Gastrocnemius medialis (tissue), 4 donors: ENCODE measurements around the gene ATF4. TPM values are rescaled to one million over a fixed set of nuclear protein-coding genes. Genes with fewer than 3 reads are reported as not detected.
A peak's percentile ranks its signal among the peaks of the same experiment; 100 is the strongest.

Source experiments
- ATAC-seq, 2 donors: fragments of 150-250 bp; one replicate each; pipeline ENCODE4 v1.9.1; 2016
- DNase-seq, 2 donors: peaks; one replicate each; pipeline ENCODE4 v3.0.0-alpha.2; 2019
- H3K27ac ChIP-seq, 4 donors: fragments of 200-600 bp; sonication (generic); 1 replicate in 1 of 4; 2 replicates in 3 of 4; pipeline ENCODE4 v1.5.1; 2016 to 2018; ENCODE audit warnings: mild to moderate bottlenecking in 2 of 4, moderate library complexity in 1 of 4
- H3K27me3 ChIP-seq, 3 donors: fragments of 200-600 bp; sonication (generic) in 2 of 3; 1 replicate in 1 of 3; 2 replicates in 2 of 3; pipeline versions ENCODE4 v1.5.1 to v1.6.0; 2016 to 2019; ENCODE audit warnings: mild to moderate bottlenecking in 1 of 3, moderate library complexity in 1 of 3
- H3K36me3 ChIP-seq, 2 donors: fragments of 200-600 bp; sonication (generic) in 1 of 2; one replicate each; pipeline ENCODE4 v1.5.1; 2017 to 2018
- H3K4me1 ChIP-seq, 2 donors: fragments of 200-600 bp; sonication (generic) in 1 of 2; one replicate each; pipeline ENCODE4 v1.5.1; 2016 to 2017; ENCODE audit warnings: mild to moderate bottlenecking in 2 of 2
- H3K4me3 ChIP-seq, 4 donors: fragments of 200-600 bp; sonication (generic) in 3 of 4; 1 replicate in 1 of 4; 2 replicates in 3 of 4; pipeline ENCODE4 v1.5.1; 2016 to 2019; ENCODE audit warnings: mild to moderate bottlenecking in 2 of 4
- H3K9me3 ChIP-seq, 3 donors: fragments of 200-600 bp; sonication (generic) in 2 of 3; 1 replicate in 1 of 3; 2 replicates in 2 of 3; pipeline ENCODE4 v1.5.1; 2016 to 2019
- POLR2A ChIP-seq, 2 donors: fragments of 450-650 bp; IDR thresholded peaks; one replicate each; pipeline ENCODE4 v1.6.1; 2017; ENCODE audit warnings: antibody characterized with exemption in 2 of 2, mild to moderate bottlenecking in 2 of 2, moderate library complexity in 2 of 2
- in situ Hi-C, 4 donors: fragments of 200-750 bp; cut with MboI; loops; one replicate each; pipeline versions ENCODE4 v1.15.0 to v1.8.0; 2017; ENCODE audit warnings: low sequenced_read_pairs in 4 of 4
- intact Hi-C: fragments of 100-400 bp; cut with DNase I; formaldehyde crosslinking; loops from one replicate; pipeline ENCODE4 v1.15.1; 2023; ENCODE audit warnings: low total_unique reads
- total RNA-seq, 4 donors: library from RNA; depleted of rRNA; stranded (reverse); fragments of >200 nt; gene quantifications; one replicate each; pipeline versions ENCODE4 v1.1.0 to v1.2.3, GENCODE V29; 2016
- TF ChIP-seq, protein P1 (sequence below), 5 experiments: fragments of 450-650 bp in 3 of 5; fragments of 200-600 bp in 2 of 5; sonication (generic) in 2 of 5; IDR thresholded peaks in 4 of 5; conservative IDR thresholded peaks in 1 of 5; 1 replicate in 4 of 5; 2 replicates in 1 of 5; pipeline ENCODE4 v1.5.1; 2016 to 2019; ENCODE audit warnings: antibody characterized with exemption in 5 of 5, mild to moderate bottlenecking in 3 of 5, moderate library complexity in 3 of 5

The ATF4 gene
- total RNA-seq, 4 donors from 2014 or later: 480 to 666 (median 533) TPM

DNA sequence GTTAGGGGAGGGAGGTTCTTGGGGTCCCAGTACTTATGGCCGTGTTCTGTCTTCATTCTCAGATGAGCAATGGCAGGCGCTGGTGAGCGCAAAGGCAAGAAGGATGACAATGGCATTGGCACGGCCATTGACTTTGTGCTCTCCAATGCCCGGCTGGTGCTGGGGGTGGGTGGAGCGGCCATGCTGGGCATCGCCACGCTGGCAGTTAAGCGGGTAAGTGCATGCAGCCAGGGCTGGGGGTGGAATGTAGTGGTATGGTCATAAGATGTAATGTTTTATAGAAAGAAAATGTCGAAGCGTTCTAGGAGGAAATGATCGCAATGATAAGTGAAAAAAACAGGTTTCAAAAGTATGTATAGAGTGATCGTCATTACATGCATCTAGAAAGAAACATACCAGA is 9.1 kb upstream of the ATF4 start:
- TF ChIP-seq, protein P1, sequence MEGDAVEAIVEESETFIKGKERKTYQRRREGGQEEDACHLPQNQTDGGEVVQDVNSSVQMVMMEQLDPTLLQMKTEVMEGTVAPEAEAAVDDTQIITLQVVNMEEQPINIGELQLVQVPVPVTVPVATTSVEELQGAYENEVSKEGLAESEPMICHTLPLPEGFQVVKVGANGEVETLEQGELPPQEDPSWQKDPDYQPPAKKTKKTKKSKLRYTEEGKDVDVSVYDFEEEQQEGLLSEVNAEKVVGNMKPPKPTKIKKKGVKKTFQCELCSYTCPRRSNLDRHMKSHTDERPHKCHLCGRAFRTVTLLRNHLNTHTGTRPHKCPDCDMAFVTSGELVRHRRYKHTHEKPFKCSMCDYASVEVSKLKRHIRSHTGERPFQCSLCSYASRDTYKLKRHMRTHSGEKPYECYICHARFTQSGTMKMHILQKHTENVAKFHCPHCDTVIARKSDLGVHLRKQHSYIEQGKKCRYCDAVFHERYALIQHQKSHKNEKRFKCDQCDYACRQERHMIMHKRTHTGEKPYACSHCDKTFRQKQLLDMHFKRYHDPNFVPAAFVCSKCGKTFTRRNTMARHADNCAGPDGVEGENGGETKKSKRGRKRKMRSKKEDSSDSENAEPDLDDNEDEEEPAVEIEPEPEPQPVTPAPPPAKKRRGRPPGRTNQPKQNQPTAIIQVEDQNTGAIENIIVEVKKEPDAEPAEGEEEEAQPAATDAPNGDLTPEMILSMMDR (IDR thresholded peaks at IDR 0.05 in 4 of 5, conservative IDR thresholded peaks at IDR 0.05 in 1 of 5): no peak
- no peak for TF ChIP-seq POLR2A (IDR thresholded peaks at IDR 0.05)
- H3K9me3 ChIP-seq: no peaks in the 10 kb centered on the region
- peaks cover 0 to 87% of the 10 kb centered on the region in 2 donors for H3K36me3 ChIP-seq
- intact Hi-C loops (no loop called here), in situ Hi-C loops (loop anchor here in 2 of 4 donors (10.0 to 25.0 kb wide), 3 partner anchors 106 to 349 kb away; partner anchors contain the start of genes CBX7 (in 2 of the 2) and RPL3 (in 1 of the 2))
- no peak for DNase-seq
- no peaks in the 10 kb centered on the region for H3K4me1 ChIP-seq
- no peak overlapping the region for H3K4me3 ChIP-seq
- ATAC-seq: no peak
- no peaks in the 10 kb centered on the region for H3K27me3 ChIP-seq
- no peak overlapping the region for H3K27ac ChIP-seq

DNA sequence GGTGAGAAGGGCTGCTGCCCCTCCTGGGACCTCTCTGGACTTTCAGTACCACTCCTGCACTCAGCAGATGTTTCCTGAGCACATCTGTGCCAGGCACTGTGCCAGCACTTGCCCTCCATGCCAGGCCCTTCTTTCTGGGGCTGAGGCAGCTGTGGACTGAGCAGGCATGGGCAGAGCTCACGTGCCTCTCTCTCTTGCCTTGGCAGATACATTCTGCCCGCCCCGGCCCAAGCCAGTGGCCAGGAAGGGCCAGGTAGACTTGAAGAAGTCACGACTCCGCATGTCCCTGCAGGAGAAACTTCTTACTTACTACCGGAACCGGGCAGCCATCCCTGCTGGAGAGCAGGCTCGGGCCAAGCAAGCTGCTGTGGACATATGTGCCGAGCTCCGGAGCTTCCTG is 8.3 kb upstream of the ATF4 start:
- H3K36me3 ChIP-seq: peaks cover 0 to 79% of the 10 kb centered on the region in 2 donors
- no peaks in the 10 kb centered on the region for H3K9me3 ChIP-seq
- intact Hi-C loops (no loop called here), in situ Hi-C loops (loop anchor here in 2 of 4 donors (10.0 to 25.0 kb wide), 3 partner anchors 107 to 350 kb away; partner anchors contain the start of genes CBX7 (in 2 of the 2) and RPL3 (in 1 of the 2))
- ATAC-seq: no peak
- H3K27ac ChIP-seq: no peak overlapping the region
- no peak overlapping the region for H3K4me3 ChIP-seq
- no peaks in the 10 kb centered on the region for H3K27me3 ChIP-seq
- TF ChIP-seq, protein P1 (IDR thresholded peaks at IDR 0.05 in 4 of 5, conservative IDR thresholded peaks at IDR 0.05 in 1 of 5): no peak
- no peak for TF ChIP-seq POLR2A (IDR thresholded peaks at IDR 0.05)
- no peaks in the 10 kb centered on the region for H3K4me1 ChIP-seq
- no peak for DNase-seq

DNA sequence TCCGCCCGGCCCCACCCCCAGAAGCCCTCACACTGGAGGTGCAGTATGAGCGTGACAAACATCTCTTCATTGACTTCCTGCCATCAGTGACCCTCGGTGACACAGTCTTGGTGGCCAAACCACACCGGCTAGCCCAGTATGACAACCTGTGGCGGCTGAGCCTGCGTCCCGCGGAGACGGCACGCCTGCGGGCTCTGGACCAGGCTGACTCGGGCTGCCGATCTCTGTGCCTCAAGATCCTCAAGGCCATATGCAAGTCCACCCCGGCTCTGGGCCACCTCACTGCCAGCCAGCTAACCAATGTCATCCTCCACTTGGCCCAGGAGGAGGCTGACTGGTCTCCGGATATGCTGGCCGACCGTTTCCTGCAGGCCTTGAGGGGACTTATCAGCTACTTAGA is 6.6 kb upstream of the ATF4 start:
- intact Hi-C loops: no loop called here
- H3K36me3 ChIP-seq: peaks cover 0 to 67% of the 10 kb centered on the region in 2 donors
- no peak overlapping the region for H3K4me3 ChIP-seq
- peak overlapping the region in 1 of 4 donors; percentile 44 for H3K27ac ChIP-seq
- no peak for DNase-seq
- no peaks in the 10 kb centered on the region for H3K9me3 ChIP-seq
- in situ Hi-C loops: loop anchor here in 2 of 4 donors (10.0 to 25.0 kb wide), 3 partner anchors 109 to 351 kb away; partner anchors contain the start of genes CBX7 (in 2 of the 2) and RPL3 (in 1 of the 2)
- H3K4me1 ChIP-seq: peaks cover 6 to 9% of the 10 kb centered on the region in 2 donors
- ATAC-seq: no peak
- no peak for TF ChIP-seq POLR2A (IDR thresholded peaks at IDR 0.05)
- TF ChIP-seq, protein P1 (IDR thresholded peaks at IDR 0.05 in 4 of 5, conservative IDR thresholded peaks at IDR 0.05 in 1 of 5): no peak
- H3K27me3 ChIP-seq: no peaks in the 10 kb centered on the region

DNA sequence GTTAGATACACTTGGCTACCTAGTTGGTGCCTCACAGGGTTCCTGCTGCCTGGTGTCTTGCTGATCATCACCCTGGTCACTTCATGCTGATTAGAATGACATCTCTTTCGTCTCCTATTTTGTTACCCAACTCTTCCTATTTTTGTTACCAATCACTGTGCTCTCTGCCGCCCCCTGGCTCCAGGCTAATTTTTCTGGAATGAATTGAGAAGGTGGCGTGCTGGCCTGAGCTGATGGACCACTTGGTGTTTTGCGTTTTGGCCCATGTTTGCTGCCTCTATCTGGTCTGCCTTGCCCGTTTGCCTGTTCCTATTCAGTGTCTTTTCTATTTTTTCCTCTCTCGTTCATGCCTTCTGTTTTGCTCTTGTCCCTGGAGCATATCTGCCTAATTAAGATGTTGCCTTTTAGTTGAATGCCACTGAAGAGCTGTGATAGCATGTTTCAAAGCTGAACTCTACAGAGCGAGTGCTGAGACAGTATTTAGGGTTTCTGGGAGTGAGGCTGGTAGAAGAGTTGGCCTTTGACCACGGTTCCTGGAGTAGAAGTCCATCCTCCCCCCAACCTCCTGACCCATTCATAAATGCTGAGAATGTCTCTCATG is 5.9 kb upstream of the ATF4 start:
- H3K4me3 ChIP-seq: no peak overlapping the region
- DNase-seq: no peak
- peaks cover 0 to 64% of the 10 kb centered on the region in 2 donors for H3K36me3 ChIP-seq
- H3K27me3 ChIP-seq: no peaks in the 10 kb centered on the region
- H3K27ac ChIP-seq: peak overlapping the region in 1 of 4 donors; percentile 44
- ATAC-seq: peak in 1 of 2 donors; percentile 20
- H3K9me3 ChIP-seq: no peaks in the 10 kb centered on the region
- TF ChIP-seq POLR2A (IDR thresholded peaks at IDR 0.05): no peak
- TF ChIP-seq, protein P1 (IDR thresholded peaks at IDR 0.05 in 4 of 5, conservative IDR thresholded peaks at IDR 0.05 in 1 of 5): peak; percentile 48 to 75 (median 62)
- in situ Hi-C loops: loop anchor here in 2 of 4 donors (10.0 to 25.0 kb wide), 3 partner anchors 110 to 352 kb away; partner anchors contain the start of genes CBX7 (in 2 of the 2) and RPL3 (in 1 of the 2)
- H3K4me1 ChIP-seq: peaks cover 13 to 15% of the 10 kb centered on the region in 2 donors
- intact Hi-C loops: no loop called here
